Neural progenitor cell (in vitro differentiated cells): Measurements from ENCODE around the gene AKNAD1. TPM values are rescaled to one million over a fixed set of nuclear protein-coding genes. Genes with fewer than 3 reads are reported as not detected.
A peak's percentile ranks its signal among the peaks of the same experiment; 100 is the strongest.

Source experiments
- DNase-seq: peaks from one replicate; pipeline ENCODE4 v3.0.0-alpha.2; 2016; ENCODE audit warnings: low spot score
- H2AFZ ChIP-seq: fragments of 200-600 bp; sonication (generic); replicated peaks from 2 replicates; pipeline ENCODE4 v1.6.1; 2016; ENCODE audit warnings: antibody characterized with exemption
- H3F3A ChIP-seq: fragments of 200-600 bp; sonication (generic); 2 replicates; pipeline ENCODE4 v1.6.1; 2016; ENCODE audit warnings: antibody characterized with exemption, low read depth
- H3K27ac ChIP-seq: fragments of 200-600 bp; sonication (generic); 2 replicates; pipeline ENCODE4 v1.5.1; 2016; ENCODE audit warnings: mild to moderate bottlenecking
- H3K27me3 ChIP-seq: fragments of 200-600 bp; sonication (generic); 2 replicates; pipeline ENCODE4 v1.6.1; 2016; ENCODE audit warnings: mild to moderate bottlenecking, moderate library complexity
- H3K36me3 ChIP-seq: fragments of 200-600 bp; sonication (generic); 2 replicates; pipeline ENCODE4 v1.5.1; 2016
- H3K4me1 ChIP-seq: fragments of 200-600 bp; sonication (generic); 2 replicates; pipeline ENCODE4 v1.6.1; 2016; ENCODE audit warnings: mixed run types
- H3K4me2 ChIP-seq: fragments of 200-600 bp; sonication (generic); 2 replicates; pipeline ENCODE4 v1.6.1; 2016
- H3K4me3 ChIP-seq: fragments of 200-600 bp; sonication (generic); 2 replicates; pipeline ENCODE4 v1.5.1; 2016
- H3K79me2 ChIP-seq: fragments of 200-600 bp; sonication (generic); 2 replicates; pipeline ENCODE4 v1.6.1; 2016; ENCODE audit warnings: low read depth
- H3K9ac ChIP-seq: fragments of 200-600 bp; sonication (generic); 2 replicates; pipeline ENCODE4 v1.6.1; 2016
- H3K9me3 ChIP-seq: fragments of 200-600 bp; sonication (generic); 2 replicates; pipeline ENCODE4 v1.5.1; 2016; ENCODE audit warnings: low read depth
- H4K20me1 ChIP-seq: fragments of 200-600 bp; sonication (generic); 2 replicates; pipeline ENCODE4 v1.6.1; 2016; ENCODE audit warnings: low read depth
- H3K27ac Mint-ChIP-seq: 3 replicates; pipeline ENCODE4 v1.8.0; 2021; ENCODE audit warnings: mixed read lengths
- H3K27me3 Mint-ChIP-seq: 2 replicates; pipeline ENCODE4 v1.8.0; 2022; ENCODE audit warnings: low read depth, mild to moderate bottlenecking, inconsistent platforms, moderate library complexity, mixed read lengths; ENCODE audit not compliant: insufficient read depth
- H3K36me3 Mint-ChIP-seq: 3 replicates; pipeline ENCODE4 v1.8.0; 2021; ENCODE audit warnings: mixed read lengths
- H3K4me1 Mint-ChIP-seq: 3 replicates; pipeline ENCODE4 v1.8.0; 2021; ENCODE audit warnings: mixed read lengths
- H3K4me3 Mint-ChIP-seq: 3 replicates; pipeline ENCODE4 v1.8.0; 2021; ENCODE audit warnings: mild to moderate bottlenecking, moderate library complexity, mixed read lengths
- H3K9me3 Mint-ChIP-seq: 3 replicates; pipeline ENCODE4 v1.8.0; 2020; ENCODE audit warnings: mixed read lengths
- EZH2 ChIP-seq: fragments of 200-600 bp; sonication (generic); IDR thresholded peaks from 2 replicates; pipeline ENCODE4 v1.6.1; 2017; ENCODE audit warnings: antibody characterized with exemption, mild to moderate bottlenecking, moderate library complexity
- EZH2phosphoT487 ChIP-seq: fragments of 200-600 bp; sonication (generic); IDR thresholded peaks from 2 replicates; pipeline ENCODE4 v1.6.1; 2017; ENCODE audit warnings: antibody characterized with exemption
- total RNA-seq: library from RNA; depleted of rRNA; stranded (reverse); fragments of >200 nt; gene quantifications from 2 replicates; pipeline ENCODE4 v1.2.3, GENCODE V29; 2015; ENCODE audit warnings: low replicate concordance
- TF ChIP-seq, protein P1 (sequence below): fragments of 200-600 bp; sonication (generic); IDR thresholded peaks from 2 replicates; pipeline ENCODE4 v1.5.1; 2017; ENCODE audit warnings: antibody characterized with exemption, mild to moderate bottlenecking

AKNAD1 gene
- total RNA-seq, 1 donor from 2014 or later = not detected

DNA sequence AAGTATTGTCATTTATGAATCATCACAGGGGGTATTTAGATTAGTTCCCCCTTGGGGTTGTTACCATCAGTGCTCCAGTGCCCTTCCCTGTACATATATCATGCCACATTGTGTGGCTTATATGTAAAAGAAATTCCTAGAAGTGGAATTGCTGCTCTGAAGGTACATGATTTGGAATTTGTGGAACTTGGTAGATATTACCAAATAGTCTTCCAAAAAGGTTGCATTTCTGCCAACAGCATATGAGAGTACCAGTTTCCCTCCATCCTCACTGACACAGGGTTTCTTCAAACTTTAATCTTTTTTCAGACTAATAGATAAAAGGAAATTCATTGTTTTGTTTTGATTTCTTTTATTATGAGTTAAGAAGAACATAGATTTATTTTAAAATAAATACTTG, 41.3 kb downstream of the AKNAD1 start:
- no peaks in the 10 kb centered on the region for H3K36me3 ChIP-seq
- no peaks in the 10 kb centered on the region for H3F3A ChIP-seq
- H3K4me2 ChIP-seq = no peak overlapping the region
- no peak overlapping the region for H3K9ac ChIP-seq
- no peaks in the 10 kb centered on the region for H4K20me1 ChIP-seq
- no peak overlapping the region for H3K4me3 Mint-ChIP-seq
- peaks cover 7% of the 10 kb centered on the region for H3K36me3 Mint-ChIP-seq
- no peak overlapping the region for H3K27ac ChIP-seq
- H3K4me1 Mint-ChIP-seq = peaks cover 53% of the 10 kb centered on the region
- no peak for TF ChIP-seq EZH2
- TF ChIP-seq, protein P1, sequence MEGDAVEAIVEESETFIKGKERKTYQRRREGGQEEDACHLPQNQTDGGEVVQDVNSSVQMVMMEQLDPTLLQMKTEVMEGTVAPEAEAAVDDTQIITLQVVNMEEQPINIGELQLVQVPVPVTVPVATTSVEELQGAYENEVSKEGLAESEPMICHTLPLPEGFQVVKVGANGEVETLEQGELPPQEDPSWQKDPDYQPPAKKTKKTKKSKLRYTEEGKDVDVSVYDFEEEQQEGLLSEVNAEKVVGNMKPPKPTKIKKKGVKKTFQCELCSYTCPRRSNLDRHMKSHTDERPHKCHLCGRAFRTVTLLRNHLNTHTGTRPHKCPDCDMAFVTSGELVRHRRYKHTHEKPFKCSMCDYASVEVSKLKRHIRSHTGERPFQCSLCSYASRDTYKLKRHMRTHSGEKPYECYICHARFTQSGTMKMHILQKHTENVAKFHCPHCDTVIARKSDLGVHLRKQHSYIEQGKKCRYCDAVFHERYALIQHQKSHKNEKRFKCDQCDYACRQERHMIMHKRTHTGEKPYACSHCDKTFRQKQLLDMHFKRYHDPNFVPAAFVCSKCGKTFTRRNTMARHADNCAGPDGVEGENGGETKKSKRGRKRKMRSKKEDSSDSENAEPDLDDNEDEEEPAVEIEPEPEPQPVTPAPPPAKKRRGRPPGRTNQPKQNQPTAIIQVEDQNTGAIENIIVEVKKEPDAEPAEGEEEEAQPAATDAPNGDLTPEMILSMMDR = no peak
- no peak for TF ChIP-seq EZH2phosphoT487
- DNase-seq = no peak
- H2AFZ ChIP-seq = no peak overlapping the region
- peak overlapping the region; percentile 99 for H3K27ac Mint-ChIP-seq
- H3K27me3 ChIP-seq = no peaks in the 10 kb centered on the region
- no peak overlapping the region for H3K4me3 ChIP-seq
- peaks cover 4% of the 10 kb centered on the region for H3K9me3 Mint-ChIP-seq
- peaks cover 2% of the 10 kb centered on the region for H3K27me3 Mint-ChIP-seq
- H3K79me2 ChIP-seq = no peaks in the 10 kb centered on the region
- peaks cover 22% of the 10 kb centered on the region for H3K4me1 ChIP-seq
- no peaks in the 10 kb centered on the region for H3K9me3 ChIP-seq

DNA sequence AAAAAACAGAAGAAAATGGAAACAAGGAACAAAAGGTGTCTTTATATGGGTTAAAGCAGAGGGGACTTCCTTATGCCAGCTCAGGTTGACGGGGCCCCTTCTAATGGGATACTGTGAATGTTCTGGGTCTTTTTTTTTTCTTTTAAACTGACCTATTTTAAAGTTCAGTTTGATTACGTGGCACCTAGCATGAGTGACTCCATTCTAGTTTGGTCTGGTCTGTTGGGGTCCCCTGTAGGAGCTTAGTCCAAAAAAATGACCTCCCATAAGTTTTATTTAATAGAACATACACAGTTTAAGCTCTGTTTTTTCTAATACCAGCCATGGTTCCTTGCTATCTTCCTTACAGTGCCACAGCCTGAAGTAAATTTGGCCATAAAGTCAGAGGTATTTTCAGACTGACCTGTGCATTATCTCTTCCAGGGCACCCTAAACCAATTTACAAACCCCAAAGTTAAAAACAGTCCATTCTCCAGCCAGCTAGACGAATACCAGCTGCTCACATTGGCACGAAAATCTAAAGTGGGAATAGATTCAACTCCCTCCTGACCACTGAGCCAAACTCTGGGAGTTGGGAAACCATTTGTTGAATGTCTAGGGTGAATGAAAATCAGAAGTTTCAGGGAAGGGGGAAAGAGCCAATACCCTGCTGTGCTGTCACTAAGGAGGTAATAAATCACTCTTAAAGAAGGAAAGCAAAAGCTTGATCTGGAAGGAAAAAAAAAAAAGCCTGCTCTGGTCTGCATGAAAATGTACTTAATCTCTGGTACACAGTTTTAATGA, 42.4 kb downstream of the AKNAD1 start:
- Histone ChIP-seq H3K79me2 (no peaks in the 10 kb centered on the region), H3F3A (no peaks in the 10 kb centered on the region), H3K9ac (no peak overlapping the region), H2AFZ (no peak overlapping the region), H3K27ac (no peak overlapping the region), H3K4me1 (peaks cover 22% of the 10 kb centered on the region), H3K9me3 (no peaks in the 10 kb centered on the region), H4K20me1 (no peaks in the 10 kb centered on the region), H3K4me2 (no peak overlapping the region), H3K36me3 (no peaks in the 10 kb centered on the region), H3K4me3 (no peak overlapping the region), H3K27me3 (no peaks in the 10 kb centered on the region)
- DNase-seq = no peak
- Mint-ChIP-seq H3K9me3 (no peaks in the 10 kb centered on the region), H3K27me3 (peaks cover 2% of the 10 kb centered on the region), H3K36me3 (peaks cover 5% of the 10 kb centered on the region), H3K4me1 (peaks cover 53% of the 10 kb centered on the region), H3K27ac (peak overlapping the region; percentile 99), H3K4me3 (no peak overlapping the region)
- TF ChIP-seq EZH2phosphoT487 (no peak), EZH2 (no peak)

DNA sequence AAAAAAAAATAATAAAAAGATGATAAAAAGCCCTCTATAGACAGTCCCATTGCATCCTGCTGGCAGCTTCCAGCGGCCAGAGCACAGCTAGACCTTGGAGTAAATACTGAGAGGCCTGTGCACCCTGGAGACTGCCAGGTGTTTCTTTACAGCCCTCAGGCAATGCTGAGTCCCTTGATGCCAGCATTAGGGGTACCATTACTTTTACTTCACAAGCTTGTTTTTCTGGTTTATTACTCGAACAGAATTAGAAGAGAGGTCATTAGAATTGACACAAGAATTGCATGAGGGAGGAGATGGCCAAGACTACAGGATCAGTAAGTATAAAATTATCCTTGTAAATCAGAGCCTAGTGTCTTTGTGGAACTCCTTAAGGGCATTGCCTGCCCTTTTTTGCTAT, 43.6 kb downstream of the AKNAD1 start:
- no peak for DNase-seq
- H3K9ac ChIP-seq = no peak overlapping the region
- no peaks in the 10 kb centered on the region for H3K27me3 ChIP-seq
- peaks cover 5% of the 10 kb centered on the region for H3K36me3 Mint-ChIP-seq
- H3K4me3 ChIP-seq = no peak overlapping the region
- no peak overlapping the region for H3K4me2 ChIP-seq
- H4K20me1 ChIP-seq = no peaks in the 10 kb centered on the region
- TF ChIP-seq EZH2 (no peak), EZH2phosphoT487 (no peak)
- TF ChIP-seq, protein P1 = no peak
- no peaks in the 10 kb centered on the region for H3K9me3 Mint-ChIP-seq
- H3K4me3 Mint-ChIP-seq = no peak overlapping the region
- H3K79me2 ChIP-seq = no peaks in the 10 kb centered on the region
- no peaks in the 10 kb centered on the region for H3F3A ChIP-seq
- peaks cover 22% of the 10 kb centered on the region for H3K4me1 ChIP-seq
- H2AFZ ChIP-seq = no peak overlapping the region
- no peaks in the 10 kb centered on the region for H3K9me3 ChIP-seq
- no peaks in the 10 kb centered on the region for H3K36me3 ChIP-seq
- peaks cover 51% of the 10 kb centered on the region for H3K4me1 Mint-ChIP-seq
- H3K27ac ChIP-seq = no peak overlapping the region
- peaks cover 2% of the 10 kb centered on the region for H3K27me3 Mint-ChIP-seq
- peak overlapping the region; percentile 65 for H3K27ac Mint-ChIP-seq

DNA sequence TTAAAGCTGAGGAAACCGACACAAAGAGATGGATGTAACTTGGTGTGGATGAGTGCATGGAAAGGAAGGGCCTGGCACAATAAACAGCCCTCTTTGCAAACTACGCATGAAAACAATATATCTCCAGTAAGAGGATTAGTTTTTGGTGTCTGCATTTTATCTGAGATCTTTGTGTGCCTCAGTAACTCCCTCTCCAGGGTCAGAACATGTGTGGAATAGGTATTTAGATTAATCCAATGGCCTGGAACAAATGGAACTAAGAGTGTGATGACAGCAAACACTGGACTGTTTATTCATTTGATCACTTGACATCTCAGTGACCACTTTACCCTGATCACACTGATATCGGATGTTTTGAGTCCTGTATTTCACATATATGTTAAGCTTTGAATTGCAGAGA, 45.3 kb downstream of the AKNAD1 start:
- peaks cover 3% of the 10 kb centered on the region for H3K36me3 ChIP-seq
- TF ChIP-seq, protein P1 = no peak
- TF ChIP-seq EZH2 (no peak), EZH2phosphoT487 (no peak)
- no peaks in the 10 kb centered on the region for H3K27me3 ChIP-seq
- H3K4me3 ChIP-seq = no peak overlapping the region
- H3F3A ChIP-seq = no peaks in the 10 kb centered on the region
- no peak for DNase-seq
- H3K4me2 ChIP-seq = no peak overlapping the region
- no peak overlapping the region for H2AFZ ChIP-seq
- H3K4me3 Mint-ChIP-seq = no peak overlapping the region
- H3K27ac Mint-ChIP-seq = no peak overlapping the region
- no peaks in the 10 kb centered on the region for H3K79me2 ChIP-seq
- no peak overlapping the region for H3K9ac ChIP-seq
- H3K4me1 Mint-ChIP-seq = peaks cover 37% of the 10 kb centered on the region
- H3K27me3 Mint-ChIP-seq = no peaks in the 10 kb centered on the region
- peaks cover 7% of the 10 kb centered on the region for H3K36me3 Mint-ChIP-seq
- no peaks in the 10 kb centered on the region for H3K9me3 ChIP-seq
- H3K4me1 ChIP-seq = peaks cover 21% of the 10 kb centered on the region
- H4K20me1 ChIP-seq = no peaks in the 10 kb centered on the region
- H3K27ac ChIP-seq = no peak overlapping the region
- no peaks in the 10 kb centered on the region for H3K9me3 Mint-ChIP-seq
